HCT116 (cell line): Measurements from ENCODE around the gene AP1G1.

ENCODE experiments used
- CEBPB ChIP-seq: IDR thresholded peaks from 2 replicates; pipeline ENCODE4 v1.6.1; 2012; ENCODE audit warnings: low read depth
- ELF1 ChIP-seq: IDR thresholded peaks from 2 replicates; pipeline ENCODE4 v1.6.1; 2012; ENCODE audit warnings: low read depth, borderline replicate concordance
- EZH2 ChIP-seq: fragments of 200-600 bp; sonication (generic); IDR thresholded peaks from 2 replicates; pipeline ENCODE4 v1.6.1; 2017; ENCODE audit warnings: antibody characterized with exemption, mixed run types
- EZH2phosphoT487 ChIP-seq: fragments of 200-600 bp; IDR thresholded peaks from 2 replicates; pipeline ENCODE4 v1.6.1; 2018; ENCODE audit warnings: antibody characterized with exemption, borderline replicate concordance
- FOSL1 ChIP-seq: IDR thresholded peaks from 2 replicates; pipeline ENCODE4 v1.6.1; 2012; ENCODE audit warnings: low read depth
- POLR2A ChIP-seq: IDR thresholded peaks from 2 replicates; pipeline ENCODE4 v1.7.0; 2011; ENCODE audit warnings: borderline replicate concordance; ENCODE audit not compliant: insufficient read depth, insufficient read length; ENCODE audit errors: extremely low read depth
- POLR2AphosphoS5 ChIP-seq: IDR thresholded peaks from 2 replicates; pipeline ENCODE4 v1.6.1; 2011; ENCODE audit warnings: mild to moderate bottlenecking, low read depth, low read length, moderate library complexity
- TF ChIP-seq, protein P1 (sequence below), 3 experiments: fragments of 200-600 bp in 1 of 3; sonication (generic) in 1 of 3; IDR thresholded peaks in 2 of 3; conservative IDR thresholded peaks in 1 of 3; 2 replicates each; pipeline ENCODE4 v1.5.1; 2012 to 2017; ENCODE audit warnings: low read depth in 2 of 3, low read length in 2 of 3, antibody characterized with exemption in 1 of 3, borderline replicate concordance in 1 of 3, control low read depth in 1 of 3, mild to moderate bottlenecking in 1 of 3, mixed read lengths in 1 of 3, mixed run types in 1 of 3, moderate library complexity in 1 of 3; ENCODE audit not compliant: insufficient read depth in 1 of 3
- TF ChIP-seq, protein P2 (sequence below): IDR thresholded peaks from 2 replicates; pipeline ENCODE4 v1.6.1; 2012

DNA sequence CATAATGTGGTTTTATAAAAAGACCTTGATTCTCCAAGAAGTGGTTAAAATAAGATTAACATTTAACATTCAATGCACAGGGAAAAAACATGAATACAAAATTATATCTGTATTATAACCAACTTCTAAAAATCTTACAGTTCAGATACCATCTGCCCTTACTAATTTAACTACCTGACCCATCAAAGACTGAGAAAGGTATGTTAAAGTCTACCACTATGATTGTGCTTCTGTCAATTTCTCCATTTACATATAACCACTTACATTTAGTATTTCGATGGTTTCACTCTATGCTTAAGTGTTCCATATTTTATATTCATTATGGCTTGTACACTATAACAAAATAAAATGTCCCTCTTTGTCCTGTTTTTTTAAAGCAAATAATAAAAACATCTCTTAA is 14.6 kb downstream of the AP1G1 start:
- TF ChIP-seq EZH2 (no peak), POLR2A (no peak), CEBPB (no peak), FOSL1 (no peak), EZH2phosphoT487 (no peak), ELF1 (no peak), POLR2AphosphoS5 (no peak)
- TF ChIP-seq, protein P1, sequence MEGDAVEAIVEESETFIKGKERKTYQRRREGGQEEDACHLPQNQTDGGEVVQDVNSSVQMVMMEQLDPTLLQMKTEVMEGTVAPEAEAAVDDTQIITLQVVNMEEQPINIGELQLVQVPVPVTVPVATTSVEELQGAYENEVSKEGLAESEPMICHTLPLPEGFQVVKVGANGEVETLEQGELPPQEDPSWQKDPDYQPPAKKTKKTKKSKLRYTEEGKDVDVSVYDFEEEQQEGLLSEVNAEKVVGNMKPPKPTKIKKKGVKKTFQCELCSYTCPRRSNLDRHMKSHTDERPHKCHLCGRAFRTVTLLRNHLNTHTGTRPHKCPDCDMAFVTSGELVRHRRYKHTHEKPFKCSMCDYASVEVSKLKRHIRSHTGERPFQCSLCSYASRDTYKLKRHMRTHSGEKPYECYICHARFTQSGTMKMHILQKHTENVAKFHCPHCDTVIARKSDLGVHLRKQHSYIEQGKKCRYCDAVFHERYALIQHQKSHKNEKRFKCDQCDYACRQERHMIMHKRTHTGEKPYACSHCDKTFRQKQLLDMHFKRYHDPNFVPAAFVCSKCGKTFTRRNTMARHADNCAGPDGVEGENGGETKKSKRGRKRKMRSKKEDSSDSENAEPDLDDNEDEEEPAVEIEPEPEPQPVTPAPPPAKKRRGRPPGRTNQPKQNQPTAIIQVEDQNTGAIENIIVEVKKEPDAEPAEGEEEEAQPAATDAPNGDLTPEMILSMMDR (IDR thresholded peaks at IDR 0.05 in 2 of 3, conservative IDR thresholded peaks at IDR 0.05 in 1 of 3; ENCODE audit: borderline replicate concordance in 1 of 3, insufficient read depth in 1 of 3, low read depth in 2 of 3, low read length in 2 of 3) = no peak
- TF ChIP-seq, protein P2, sequence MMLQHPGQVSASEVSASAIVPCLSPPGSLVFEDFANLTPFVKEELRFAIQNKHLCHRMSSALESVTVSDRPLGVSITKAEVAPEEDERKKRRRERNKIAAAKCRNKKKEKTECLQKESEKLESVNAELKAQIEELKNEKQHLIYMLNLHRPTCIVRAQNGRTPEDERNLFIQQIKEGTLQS = no peak
